MM.1S (cell line): Measurements from ENCODE around the gene VAV2.

Source experiments
- DNase-seq: peaks from one replicate; pipeline ENCODE4 v3.0.0-alpha.2; 2015
- H2AFZ ChIP-seq: fragments of 300-600 bp; sonication (generic); 2 replicates; pipeline ENCODE4 v1.6.0; 2016; ENCODE audit warnings: antibody characterized with exemption, low read length
- H3F3A ChIP-seq: fragments of 300-600 bp; sonication (generic); 2 replicates; pipeline ENCODE4 v1.6.1; 2016; ENCODE audit warnings: mild to moderate bottlenecking, antibody characterized with exemption, low read length, moderate library complexity, mixed read lengths; ENCODE audit not compliant: insufficient read depth
- H3K27ac ChIP-seq: fragments of 300-600 bp; sonication (generic); 2 replicates; pipeline ENCODE4 v1.5.1; 2016; ENCODE audit warnings: mild to moderate bottlenecking, low read length
- H3K27me3 ChIP-seq: fragments of 300-600 bp; sonication (generic); replicated peaks from 2 replicates; pipeline ENCODE4 v1.6.0; 2016; ENCODE audit warnings: low read length; ENCODE audit not compliant: insufficient read depth
- H3K36me3 ChIP-seq: fragments of 300-600 bp; sonication (generic); replicated peaks from 2 replicates; pipeline ENCODE4 v1.6.1; 2016; ENCODE audit warnings: mild to moderate bottlenecking, low read length, mixed read lengths; ENCODE audit not compliant: insufficient read depth
- H3K4me1 ChIP-seq: fragments of 300-600 bp; sonication (generic); 2 replicates; pipeline ENCODE4 v1.6.1; 2016; ENCODE audit warnings: low read length, mixed read lengths
- H3K4me2 ChIP-seq: fragments of 300-600 bp; sonication (generic); 2 replicates; pipeline ENCODE4 v1.6.0; 2016; ENCODE audit warnings: low read depth, low read length
- H3K4me3 ChIP-seq: fragments of 300-600 bp; sonication (generic); 2 replicates; pipeline ENCODE4 v1.5.1; 2016; ENCODE audit warnings: low read length, mixed read lengths
- H3K79me2 ChIP-seq: fragments of 300-600 bp; sonication (generic); 2 replicates; pipeline ENCODE4 v1.6.1; 2016; ENCODE audit warnings: mixed run types, low read length, mixed read lengths
- H3K9ac ChIP-seq: fragments of 300-600 bp; sonication (generic); 2 replicates; pipeline ENCODE4 v1.6.1; 2016; ENCODE audit warnings: low read length, mixed read lengths
- H3K9me2 ChIP-seq: fragments of 300-600 bp; sonication (generic); replicated peaks from 2 replicates; pipeline ENCODE4 v1.6.1; 2016; ENCODE audit warnings: mild to moderate bottlenecking, low read length, mixed read lengths; ENCODE audit not compliant: insufficient read depth
- H3K9me3 ChIP-seq: fragments of 300-600 bp; sonication (generic); replicated peaks from 2 replicates; pipeline ENCODE4 v1.6.1; 2016; ENCODE audit warnings: mild to moderate bottlenecking, low read length, mixed read lengths; ENCODE audit not compliant: insufficient read depth
- H4K20me1 ChIP-seq: fragments of 300-600 bp; sonication (generic); 2 replicates; pipeline ENCODE4 v1.6.1; 2016; ENCODE audit warnings: mild to moderate bottlenecking, low read length, moderate library complexity, mixed read lengths; ENCODE audit not compliant: insufficient read depth
- EZH2 ChIP-seq: fragments of 300-600 bp; sonication (generic); optimal IDR thresholded peaks from 2 replicates; pipeline ENCODE3; 2017; ENCODE audit warnings: low read depth, mild to moderate bottlenecking, antibody characterized with exemption, low read length, mixed read lengths
- EZH2phosphoT487 ChIP-seq: fragments of 300-600 bp; sonication (generic); IDR thresholded peaks from 2 replicates; pipeline ENCODE4 v1.6.1; 2018; ENCODE audit warnings: antibody characterized with exemption, low read length
- TF ChIP-seq, protein P1 (sequence below): fragments of 300-600 bp; sonication (generic); IDR thresholded peaks from 2 replicates; pipeline ENCODE4 v1.5.1; 2016; ENCODE audit warnings: antibody characterized with exemption, low read length, mixed read lengths

The VAV2 gene

DNA sequence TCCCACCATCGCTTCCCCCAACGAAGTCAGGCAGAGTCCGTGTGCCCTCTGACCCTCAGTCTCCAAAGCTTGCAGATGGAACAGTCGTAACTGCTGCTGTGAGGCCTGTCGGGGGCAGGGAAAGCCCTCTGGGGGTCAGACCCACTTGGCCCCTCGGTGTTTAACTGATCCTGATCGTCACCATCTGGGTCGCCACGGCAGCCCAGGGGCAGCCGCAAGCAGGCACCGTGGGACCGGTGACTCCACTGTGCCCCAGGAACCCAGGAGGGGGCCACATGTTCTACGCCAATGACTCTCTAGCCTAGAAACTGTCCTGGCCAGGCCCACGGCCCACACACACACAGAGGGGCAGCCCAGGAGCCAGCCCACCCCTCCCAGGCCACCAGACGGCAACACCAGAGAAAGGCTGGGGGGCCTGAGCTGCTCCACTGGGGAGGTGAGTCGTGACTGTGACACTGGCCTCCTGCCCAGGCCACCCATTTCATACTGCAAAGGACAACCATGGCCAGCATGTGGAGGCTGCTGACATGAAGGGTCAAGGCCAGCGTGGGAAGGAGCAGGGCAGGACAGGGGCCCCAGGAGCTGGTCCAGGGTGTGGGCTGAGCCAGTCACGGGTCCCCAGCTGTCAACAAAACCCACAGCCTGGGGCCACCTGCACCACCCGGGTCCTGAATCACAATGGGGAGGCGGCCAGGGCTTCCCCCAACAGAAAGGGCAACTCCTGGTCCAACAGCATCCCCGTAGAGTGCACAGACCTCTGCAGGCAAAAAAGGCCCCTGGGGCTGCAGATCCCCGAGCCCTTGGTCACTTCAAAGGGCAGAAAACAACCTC, 20.8 kb downstream of the VAV2 start:
- no peaks in the 10 kb centered on the region for H3K9me2 ChIP-seq
- H3K4me3 ChIP-seq: no peak overlapping the region
- no peaks in the 10 kb centered on the region for H3K79me2 ChIP-seq
- no peak overlapping the region for H2AFZ ChIP-seq
- peaks cover 39% of the 10 kb centered on the region for H3K27me3 ChIP-seq
- no peak for DNase-seq
- H4K20me1 ChIP-seq: no peaks in the 10 kb centered on the region
- no peak overlapping the region for H3K9ac ChIP-seq
- H3K36me3 ChIP-seq: no peaks in the 10 kb centered on the region
- TF ChIP-seq EZH2 (no peak), EZH2phosphoT487 (no peak)
- TF ChIP-seq, protein P1, sequence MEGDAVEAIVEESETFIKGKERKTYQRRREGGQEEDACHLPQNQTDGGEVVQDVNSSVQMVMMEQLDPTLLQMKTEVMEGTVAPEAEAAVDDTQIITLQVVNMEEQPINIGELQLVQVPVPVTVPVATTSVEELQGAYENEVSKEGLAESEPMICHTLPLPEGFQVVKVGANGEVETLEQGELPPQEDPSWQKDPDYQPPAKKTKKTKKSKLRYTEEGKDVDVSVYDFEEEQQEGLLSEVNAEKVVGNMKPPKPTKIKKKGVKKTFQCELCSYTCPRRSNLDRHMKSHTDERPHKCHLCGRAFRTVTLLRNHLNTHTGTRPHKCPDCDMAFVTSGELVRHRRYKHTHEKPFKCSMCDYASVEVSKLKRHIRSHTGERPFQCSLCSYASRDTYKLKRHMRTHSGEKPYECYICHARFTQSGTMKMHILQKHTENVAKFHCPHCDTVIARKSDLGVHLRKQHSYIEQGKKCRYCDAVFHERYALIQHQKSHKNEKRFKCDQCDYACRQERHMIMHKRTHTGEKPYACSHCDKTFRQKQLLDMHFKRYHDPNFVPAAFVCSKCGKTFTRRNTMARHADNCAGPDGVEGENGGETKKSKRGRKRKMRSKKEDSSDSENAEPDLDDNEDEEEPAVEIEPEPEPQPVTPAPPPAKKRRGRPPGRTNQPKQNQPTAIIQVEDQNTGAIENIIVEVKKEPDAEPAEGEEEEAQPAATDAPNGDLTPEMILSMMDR: no peak
- no peak overlapping the region for H3K27ac ChIP-seq
- H3K4me1 ChIP-seq: no peaks in the 10 kb centered on the region
- H3F3A ChIP-seq: no peaks in the 10 kb centered on the region
- no peaks in the 10 kb centered on the region for H3K9me3 ChIP-seq
- H3K4me2 ChIP-seq: no peak overlapping the region

DNA sequence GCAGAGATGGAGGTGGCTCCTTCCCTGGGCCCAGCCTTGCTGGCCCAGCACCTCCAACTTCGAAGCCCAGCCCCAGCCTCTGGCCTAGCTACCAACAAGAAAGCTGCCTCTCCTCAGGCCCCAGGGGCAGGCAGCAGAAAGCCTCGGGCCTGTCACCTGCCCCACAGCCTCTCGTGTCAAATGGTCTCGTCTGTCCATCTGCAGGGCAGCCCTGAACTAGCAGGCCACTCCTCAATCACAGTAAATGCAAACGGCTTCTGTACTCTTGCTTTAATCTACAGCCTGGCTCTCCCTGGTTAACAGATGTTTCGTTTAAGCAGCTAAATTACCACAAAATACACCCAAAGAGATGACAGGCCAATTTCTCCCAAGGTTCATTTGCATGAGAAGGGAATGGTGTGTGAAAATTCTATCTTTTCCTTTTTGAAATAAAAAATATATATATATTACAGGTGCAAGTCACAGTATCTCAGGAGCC, 21.5 kb downstream of the VAV2 start:
- Histone ChIP-seq H3K4me3 (no peak overlapping the region), H3K79me2 (no peaks in the 10 kb centered on the region)
- TF ChIP-seq EZH2 (no peak), EZH2phosphoT487 (no peak)
- TF ChIP-seq, protein P1: no peak

DNA sequence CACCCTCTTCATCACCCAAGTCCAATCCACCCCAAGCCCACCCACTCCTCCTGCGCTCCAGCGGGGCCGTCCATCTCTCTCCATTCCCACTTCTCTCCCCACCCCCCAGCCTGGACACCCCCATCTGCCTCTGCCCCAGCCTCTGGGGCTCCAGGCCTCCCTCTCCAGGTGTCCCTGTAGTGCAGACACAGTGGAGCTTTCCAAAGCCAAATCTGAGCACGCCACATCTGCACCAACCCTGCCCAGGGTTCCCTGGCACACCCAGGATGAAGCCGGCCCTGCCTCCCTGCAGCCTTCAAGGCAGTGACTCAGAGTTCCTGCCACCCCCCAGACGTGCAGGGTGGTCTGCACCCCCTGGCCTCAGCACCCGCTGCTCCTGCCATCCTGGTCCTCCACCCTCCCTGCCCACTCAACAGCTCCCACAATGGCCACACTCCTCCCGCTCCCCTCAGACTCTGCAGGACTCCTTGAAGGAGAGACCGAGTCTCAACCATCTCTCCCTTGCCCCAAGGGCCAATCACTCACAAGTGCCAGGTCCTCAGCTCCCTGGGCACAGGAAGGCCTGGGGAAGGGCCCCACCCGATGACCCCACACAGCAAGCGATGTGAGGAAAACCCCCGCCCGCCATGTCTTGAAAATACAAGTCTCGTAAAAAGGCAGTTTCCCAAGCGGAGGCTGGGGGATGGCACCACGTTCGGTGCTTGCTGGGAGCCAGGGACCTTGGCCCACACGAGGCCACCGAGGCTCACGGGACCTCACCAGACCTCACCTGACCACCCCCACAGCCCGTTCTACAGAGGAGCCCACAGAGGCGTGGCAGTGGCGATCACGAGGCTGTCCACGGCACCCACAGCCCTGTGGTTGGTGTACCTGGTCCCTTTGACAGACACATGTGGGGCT, 22.2 kb downstream of the VAV2 start:
- H3K79me2 ChIP-seq: no peaks in the 10 kb centered on the region
- TF ChIP-seq, protein P1: no peak
- TF ChIP-seq EZH2 (no peak), EZH2phosphoT487 (no peak)
- H3K27ac ChIP-seq: no peak overlapping the region
- H3K36me3 ChIP-seq: no peaks in the 10 kb centered on the region
- no peaks in the 10 kb centered on the region for H3K4me1 ChIP-seq
- no peaks in the 10 kb centered on the region for H3K9me3 ChIP-seq
- H3K4me3 ChIP-seq: no peak overlapping the region
- H2AFZ ChIP-seq: no peak overlapping the region
- DNase-seq: no peak
- peaks cover 50% of the 10 kb centered on the region for H3K27me3 ChIP-seq
- no peaks in the 10 kb centered on the region for H3F3A ChIP-seq
- no peaks in the 10 kb centered on the region for H4K20me1 ChIP-seq
- H3K9ac ChIP-seq: no peak overlapping the region
- no peaks in the 10 kb centered on the region for H3K9me2 ChIP-seq
- no peak overlapping the region for H3K4me2 ChIP-seq

More for the DNA sequence above, 21.5 kb downstream of the VAV2 start:
- Histone ChIP-seq H3K4me2 (no peak overlapping the region), H4K20me1 (no peaks in the 10 kb centered on the region), H3K9me3 (no peaks in the 10 kb centered on the region), H3K27ac (no peak overlapping the region), H3F3A (no peaks in the 10 kb centered on the region), H2AFZ (no peak overlapping the region), H3K9ac (no peak overlapping the region), H3K9me2 (no peaks in the 10 kb centered on the region), H3K27me3 (peaks cover 46% of the 10 kb centered on the region), H3K36me3 (no peaks in the 10 kb centered on the region), H3K4me1 (no peaks in the 10 kb centered on the region)
- DNase-seq: no peak
